ENCODE measurements around the gene PCDHGC3.

DNA sequence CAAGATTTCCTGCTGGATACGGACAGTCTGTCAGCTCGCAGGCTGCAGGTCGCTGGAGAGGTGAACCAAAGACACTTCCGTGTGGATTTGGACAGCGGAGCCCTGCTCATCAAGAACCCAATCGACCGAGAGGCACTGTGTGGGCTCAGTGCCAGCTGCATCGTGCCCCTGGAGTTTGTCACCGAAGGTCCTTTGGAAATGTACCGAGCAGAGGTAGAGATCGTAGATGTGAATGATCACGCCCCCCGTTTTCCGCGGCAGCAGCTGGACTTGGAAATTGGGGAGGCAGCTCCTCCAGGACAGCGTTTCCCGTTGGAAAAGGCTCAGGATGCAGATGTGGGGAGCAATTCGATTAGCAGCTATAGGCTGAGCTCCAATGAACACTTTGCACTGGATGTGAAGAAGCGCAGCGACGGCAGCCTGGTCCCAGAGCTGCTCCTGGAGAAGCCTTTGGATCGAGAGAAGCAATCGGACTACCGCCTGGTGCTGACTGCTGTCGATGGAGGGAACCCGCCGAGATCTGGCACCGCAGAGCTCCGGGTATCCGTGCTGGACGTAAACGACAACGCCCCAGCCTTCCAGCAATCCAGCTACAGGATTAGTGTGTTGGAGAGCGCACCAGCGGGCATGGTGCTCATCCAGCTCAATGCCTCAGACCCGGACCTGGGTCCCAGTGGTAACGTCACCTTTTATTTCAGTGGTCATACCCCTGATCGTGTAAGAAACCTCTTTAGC lies 9.7 kb downstream of the PCDHGC3 start:
- no peak for TF ChIP-seq CTCF (IDR thresholded peaks at IDR 0.05)
- no peak for TF ChIP-seq POLR2A (IDR thresholded peaks at IDR 0.05)
